ENCODE results near the gene MTIF3.

DNA sequence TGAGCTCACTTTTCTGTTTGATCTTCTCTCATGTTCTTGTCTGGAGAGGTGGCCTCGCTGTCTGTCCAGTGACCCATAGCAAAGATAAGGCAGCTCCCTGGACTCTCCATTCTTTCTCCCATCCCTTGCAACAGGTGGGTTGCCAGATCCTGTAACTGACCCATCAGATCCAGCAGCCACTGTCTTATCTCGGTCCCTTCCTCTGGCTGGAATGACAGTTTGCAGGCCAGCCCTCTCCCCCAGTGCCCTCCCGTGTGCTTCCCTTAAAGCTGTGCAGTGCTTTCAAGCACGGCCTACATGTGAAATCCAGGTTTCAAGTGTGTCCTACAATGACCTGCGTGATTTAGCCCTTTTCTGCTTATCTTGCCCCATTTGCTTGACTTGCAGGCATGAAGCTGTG, 22.2 kb downstream of the MTIF3 start:
- TF ChIP-seq, protein P1, sequence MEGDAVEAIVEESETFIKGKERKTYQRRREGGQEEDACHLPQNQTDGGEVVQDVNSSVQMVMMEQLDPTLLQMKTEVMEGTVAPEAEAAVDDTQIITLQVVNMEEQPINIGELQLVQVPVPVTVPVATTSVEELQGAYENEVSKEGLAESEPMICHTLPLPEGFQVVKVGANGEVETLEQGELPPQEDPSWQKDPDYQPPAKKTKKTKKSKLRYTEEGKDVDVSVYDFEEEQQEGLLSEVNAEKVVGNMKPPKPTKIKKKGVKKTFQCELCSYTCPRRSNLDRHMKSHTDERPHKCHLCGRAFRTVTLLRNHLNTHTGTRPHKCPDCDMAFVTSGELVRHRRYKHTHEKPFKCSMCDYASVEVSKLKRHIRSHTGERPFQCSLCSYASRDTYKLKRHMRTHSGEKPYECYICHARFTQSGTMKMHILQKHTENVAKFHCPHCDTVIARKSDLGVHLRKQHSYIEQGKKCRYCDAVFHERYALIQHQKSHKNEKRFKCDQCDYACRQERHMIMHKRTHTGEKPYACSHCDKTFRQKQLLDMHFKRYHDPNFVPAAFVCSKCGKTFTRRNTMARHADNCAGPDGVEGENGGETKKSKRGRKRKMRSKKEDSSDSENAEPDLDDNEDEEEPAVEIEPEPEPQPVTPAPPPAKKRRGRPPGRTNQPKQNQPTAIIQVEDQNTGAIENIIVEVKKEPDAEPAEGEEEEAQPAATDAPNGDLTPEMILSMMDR (tag by site-specific recombination; IDR thresholded peaks at IDR 0.05), result no peak
- no peak for TF ChIP-seq HOXA7 (CRISPR knock-in tag; IDR thresholded peaks at IDR 0.05; ENCODE audit: borderline replicate concordance)
- no peak for TF ChIP-seq REST (tag by site-specific recombination; IDR thresholded peaks at IDR 0.05)
- TF ChIP-seq ZNF521 (tag by site-specific recombination; IDR thresholded peaks at IDR 0.05), result no peak
- TF ChIP-seq, protein P2, sequence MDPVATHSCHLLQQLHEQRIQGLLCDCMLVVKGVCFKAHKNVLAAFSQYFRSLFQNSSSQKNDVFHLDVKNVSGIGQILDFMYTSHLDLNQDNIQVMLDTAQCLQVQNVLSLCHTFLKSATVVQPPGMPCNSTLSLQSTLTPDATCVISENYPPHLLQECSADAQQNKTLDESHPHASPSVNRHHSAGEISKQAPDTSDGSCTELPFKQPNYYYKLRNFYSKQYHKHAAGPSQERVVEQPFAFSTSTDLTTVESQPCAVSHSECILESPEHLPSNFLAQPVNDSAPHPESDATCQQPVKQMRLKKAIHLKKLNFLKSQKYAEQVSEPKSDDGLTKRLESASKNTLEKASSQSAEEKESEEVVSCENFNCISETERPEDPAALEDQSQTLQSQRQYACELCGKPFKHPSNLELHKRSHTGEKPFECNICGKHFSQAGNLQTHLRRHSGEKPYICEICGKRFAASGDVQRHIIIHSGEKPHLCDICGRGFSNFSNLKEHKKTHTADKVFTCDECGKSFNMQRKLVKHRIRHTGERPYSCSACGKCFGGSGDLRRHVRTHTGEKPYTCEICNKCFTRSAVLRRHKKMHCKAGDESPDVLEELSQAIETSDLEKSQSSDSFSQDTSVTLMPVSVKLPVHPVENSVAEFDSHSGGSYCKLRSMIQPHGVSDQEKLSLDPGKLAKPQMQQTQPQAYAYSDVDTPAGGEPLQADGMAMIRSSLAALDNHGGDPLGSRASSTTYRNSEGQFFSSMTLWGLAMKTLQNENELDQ (tag by site-specific recombination; IDR thresholded peaks at IDR 0.05; ENCODE audit: low read depth), result no peak
- TF ChIP-seq ZNF658 (tag by site-specific recombination; IDR thresholded peaks at IDR 0.05), result no peak
